Peyer's patch (tissue), 4 donors: ENCODE results near the gene NSMCE3.
"Not testable (repeated sequence)": the region's sequence is repeated elsewhere in the genome, so short reads cannot be mapped to it uniquely, and the experiment has no call there.

Source experiments
- POLR2A ChIP-seq, 2 donors: fragments of 450-650 bp; IDR thresholded peaks; one replicate each; pipeline ENCODE4 v1.5.1; 2017; ENCODE audit warnings: antibody characterized with exemption in 2 of 2, mild to moderate bottlenecking in 2 of 2, moderate library complexity in 2 of 2
- TF ChIP-seq, protein P1 (sequence below), 6 experiments: fragments of 450-650 bp in 4 of 6; fragments of 200-600 bp in 2 of 6; sonication (generic) in 1 of 6; IDR thresholded peaks; one replicate each; pipeline ENCODE4 v1.5.1; 2017 to 2019; ENCODE audit warnings: antibody characterized with exemption in 6 of 6, mild to moderate bottlenecking in 3 of 6, moderate library complexity in 1 of 6

DNA sequence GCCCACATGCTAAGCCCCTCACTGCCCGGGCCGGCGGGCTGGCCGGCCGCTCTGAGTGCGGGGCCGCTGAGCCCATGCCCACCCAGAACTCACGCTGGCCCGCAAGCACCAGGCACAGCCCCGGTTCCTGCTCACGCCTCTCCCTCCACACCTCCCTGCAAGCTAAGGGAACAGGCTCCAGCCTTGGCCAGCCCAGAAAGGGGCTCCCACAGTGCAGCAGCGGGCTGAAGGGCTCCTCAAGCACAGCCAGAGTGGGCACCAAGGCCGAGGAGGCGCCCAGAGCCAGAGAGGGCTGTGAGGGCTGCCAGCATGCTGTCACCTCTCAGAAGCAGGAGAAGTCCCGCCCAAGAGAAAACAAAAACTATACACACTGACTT, 44.6 kb downstream of the NSMCE3 start:
- TF ChIP-seq, protein P1, sequence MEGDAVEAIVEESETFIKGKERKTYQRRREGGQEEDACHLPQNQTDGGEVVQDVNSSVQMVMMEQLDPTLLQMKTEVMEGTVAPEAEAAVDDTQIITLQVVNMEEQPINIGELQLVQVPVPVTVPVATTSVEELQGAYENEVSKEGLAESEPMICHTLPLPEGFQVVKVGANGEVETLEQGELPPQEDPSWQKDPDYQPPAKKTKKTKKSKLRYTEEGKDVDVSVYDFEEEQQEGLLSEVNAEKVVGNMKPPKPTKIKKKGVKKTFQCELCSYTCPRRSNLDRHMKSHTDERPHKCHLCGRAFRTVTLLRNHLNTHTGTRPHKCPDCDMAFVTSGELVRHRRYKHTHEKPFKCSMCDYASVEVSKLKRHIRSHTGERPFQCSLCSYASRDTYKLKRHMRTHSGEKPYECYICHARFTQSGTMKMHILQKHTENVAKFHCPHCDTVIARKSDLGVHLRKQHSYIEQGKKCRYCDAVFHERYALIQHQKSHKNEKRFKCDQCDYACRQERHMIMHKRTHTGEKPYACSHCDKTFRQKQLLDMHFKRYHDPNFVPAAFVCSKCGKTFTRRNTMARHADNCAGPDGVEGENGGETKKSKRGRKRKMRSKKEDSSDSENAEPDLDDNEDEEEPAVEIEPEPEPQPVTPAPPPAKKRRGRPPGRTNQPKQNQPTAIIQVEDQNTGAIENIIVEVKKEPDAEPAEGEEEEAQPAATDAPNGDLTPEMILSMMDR (IDR thresholded peaks at IDR 0.05), result not testable (repeated sequence)
- not testable (repeated sequence) for TF ChIP-seq POLR2A (IDR thresholded peaks at IDR 0.05)
